ENCODE measurements around the gene CEP83. TPM values are rescaled to one million over a fixed set of nuclear protein-coding genes. Genes with fewer than 3 reads are reported as not detected.

CEP83 gene
- total RNA-seq, 1 donor from 2014 or later = 37.7 TPM

GRCh38 chr12:94309373-94309772, 150.3 kb downstream of the CEP83 start:
- H3K4me3 Mint-ChIP-seq = no peak overlapping the region
- H3K27ac Mint-ChIP-seq = no peak overlapping the region
- H3K4me1 Mint-ChIP-seq (ENCODE audit: low read depth) = peaks cover 51% of the 10 kb centered on the region
- DNase-seq (ENCODE audit: low spot score) = no peak
- peaks cover 3% of the 10 kb centered on the region for H3K9me3 Mint-ChIP-seq
- intact Hi-C loops (cut with micrococcal nuclease) = loop anchor here (10.0 kb wide), 1 partner anchor 225 kb away; no protein-coding TSS in a partner anchor
- no peaks in the 10 kb centered on the region for H3K27me3 Mint-ChIP-seq (ENCODE audit: insufficient read depth)
- H3K36me3 Mint-ChIP-seq (ENCODE audit: low read depth) = peaks cover 58% of the 10 kb centered on the region

- DNase-seq (ENCODE audit: low spot score) = no peak
- Mint-ChIP-seq H3K27me3 (ENCODE audit: insufficient read depth) (no peaks in the 10 kb centered on the region), H3K4me1 (ENCODE audit: low read depth) (peaks cover 59% of the 10 kb centered on the region), H3K4me3 (no peak overlapping the region), H3K27ac (no peak overlapping the region), H3K36me3 (ENCODE audit: low read depth) (peaks cover 59% of the 10 kb centered on the region), H3K9me3 (peaks cover 3% of the 10 kb centered on the region)
- intact Hi-C loops (cut with micrococcal nuclease) = loop anchor here (10.0 kb wide), 1 partner anchor 226 kb away; no protein-coding TSS in a partner anchor
Measured at GRCh38 chr12:94308612-94309011, 151.1 kb downstream of the CEP83 start.

- peaks cover 6% of the 10 kb centered on the region for H3K9me3 Mint-ChIP-seq
- intact Hi-C loops (cut with micrococcal nuclease) = loop anchor here (1.0 to 10.0 kb wide), 13 partner anchors 21 to 335 kb away; partner anchors contain the start of genes CEP83 and PLXNC1
- DNase-seq (ENCODE audit: low spot score) = peak; percentile 75
- H3K27me3 Mint-ChIP-seq (ENCODE audit: insufficient read depth) = no peaks in the 10 kb centered on the region
- H3K4me1 Mint-ChIP-seq (ENCODE audit: low read depth) = peaks cover 76% of the 10 kb centered on the region
- H3K27ac Mint-ChIP-seq = peak overlapping the region; percentile 80
- H3K4me3 Mint-ChIP-seq = peak overlapping the region; percentile 58
- H3K36me3 Mint-ChIP-seq (ENCODE audit: low read depth) = peaks cover 69% of the 10 kb centered on the region
Measured at GRCh38 chr12:94305130-94305957, 154.3 kb downstream of the CEP83 start.

DNA sequence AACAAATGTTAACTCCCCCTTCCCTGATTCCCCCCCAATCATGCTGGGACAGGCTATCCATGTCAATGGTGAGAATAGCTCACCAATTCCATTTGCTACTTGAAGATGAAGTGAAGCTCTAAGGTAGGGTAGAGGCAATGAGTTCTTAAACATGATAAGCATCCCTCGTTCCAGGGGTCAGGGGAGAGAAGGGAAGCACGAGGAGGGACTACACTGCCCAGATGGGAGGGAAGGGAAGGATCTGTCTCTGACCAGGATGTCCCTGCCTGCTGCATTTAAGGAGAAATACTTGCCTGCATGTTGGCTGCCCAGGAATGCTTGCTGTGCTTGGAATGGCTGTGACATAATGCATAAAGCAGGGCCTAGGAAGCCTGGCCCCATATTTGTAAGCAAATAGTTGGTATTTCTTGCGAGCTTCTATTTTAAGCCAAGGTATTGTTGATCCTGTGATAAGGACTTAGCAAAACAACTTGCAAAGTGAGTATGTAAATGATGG, 155.1 kb downstream of the CEP83 start:
- H3K9me3 Mint-ChIP-seq = peaks cover 5% of the 10 kb centered on the region
- H3K4me3 Mint-ChIP-seq = peak overlapping the region; percentile 53
- intact Hi-C loops (cut with micrococcal nuclease) = loop anchor here (1.0 to 10.0 kb wide), 13 partner anchors 22 to 336 kb away; partner anchors contain the start of genes CEP83 and PLXNC1
- peaks cover 75% of the 10 kb centered on the region for H3K36me3 Mint-ChIP-seq (ENCODE audit: low read depth)
- peaks cover 73% of the 10 kb centered on the region for H3K4me1 Mint-ChIP-seq (ENCODE audit: low read depth)
- H3K27ac Mint-ChIP-seq = peak overlapping the region; percentile 18
- no peaks in the 10 kb centered on the region for H3K27me3 Mint-ChIP-seq (ENCODE audit: insufficient read depth)
- no peak for DNase-seq (ENCODE audit: low spot score)

DNA sequence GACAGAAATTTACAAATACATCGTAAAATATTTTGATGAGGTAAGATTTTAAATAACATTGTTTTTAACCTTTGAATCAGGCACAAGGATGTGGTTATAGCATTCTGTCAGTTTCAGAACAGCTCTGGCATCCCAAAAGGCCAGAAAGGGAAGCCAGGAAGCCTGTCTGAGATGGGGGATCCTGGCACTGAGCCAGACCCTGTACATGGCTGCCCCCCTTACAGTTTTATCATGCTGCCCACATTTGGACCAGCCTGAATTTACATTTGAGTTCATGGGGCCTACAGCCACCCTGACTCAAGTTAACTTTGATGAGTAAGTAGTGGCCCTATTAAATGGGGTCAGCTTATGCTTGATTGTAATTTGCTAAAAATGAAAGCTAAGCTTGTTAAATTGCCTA, 155.7 kb downstream of the CEP83 start:
- peaks cover 5% of the 10 kb centered on the region for H3K9me3 Mint-ChIP-seq
- H3K27ac Mint-ChIP-seq = no peak overlapping the region
- intact Hi-C loops (cut with micrococcal nuclease) = loop anchor here (2.0 to 10.0 kb wide), 4 partner anchors 77 to 337 kb away; no protein-coding TSS in a partner anchor
- peaks cover 68% of the 10 kb centered on the region for H3K4me1 Mint-ChIP-seq (ENCODE audit: low read depth)
- no peak overlapping the region for H3K4me3 Mint-ChIP-seq
- DNase-seq (ENCODE audit: low spot score) = no peak
- peaks cover 74% of the 10 kb centered on the region for H3K36me3 Mint-ChIP-seq (ENCODE audit: low read depth)
- no peaks in the 10 kb centered on the region for H3K27me3 Mint-ChIP-seq (ENCODE audit: insufficient read depth)

DNA sequence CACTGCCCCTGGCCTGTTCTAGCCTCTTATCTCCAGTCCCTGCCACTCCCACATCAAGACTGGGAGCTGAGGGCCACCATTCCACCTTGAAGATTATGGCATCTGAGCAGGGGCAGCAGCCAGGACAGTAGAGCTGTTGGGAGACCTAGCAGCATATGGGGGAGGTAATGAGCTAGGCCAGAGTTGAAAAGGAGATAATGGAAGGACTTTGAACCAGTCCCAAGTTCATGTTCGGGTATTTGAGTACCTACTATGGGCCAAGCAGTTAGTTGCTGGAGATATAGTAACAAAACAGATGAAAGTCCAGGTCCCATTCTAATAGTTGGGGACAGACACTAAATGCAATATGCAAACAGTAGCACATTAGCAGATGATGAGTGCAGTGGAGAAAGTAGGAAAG, 159.8 kb downstream of the CEP83 start:
- H3K36me3 Mint-ChIP-seq (ENCODE audit: low read depth) = peaks cover 77% of the 10 kb centered on the region
- intact Hi-C loops (cut with micrococcal nuclease) = loop anchor here (10.0 kb wide), 1 partner anchor 235 kb away; no protein-coding TSS in a partner anchor

GRCh38 chr12:94297876-94298505, 161.7 kb downstream of the CEP83 start:
- Mint-ChIP-seq H3K4me3 (no peak overlapping the region), H3K9me3 (peaks cover 5% of the 10 kb centered on the region), H3K36me3 (ENCODE audit: low read depth) (peaks cover 74% of the 10 kb centered on the region), H3K27ac (no peak overlapping the region), H3K27me3 (ENCODE audit: insufficient read depth) (no peaks in the 10 kb centered on the region), H3K4me1 (ENCODE audit: low read depth) (peaks cover 27% of the 10 kb centered on the region)
- intact Hi-C loops (cut with micrococcal nuclease) = no loop called here
- no peak for DNase-seq (ENCODE audit: low spot score)

More for the DNA sequence above, 159.8 kb downstream of the CEP83 start:
- Mint-ChIP-seq H3K4me3 (no peak overlapping the region), H3K9me3 (peaks cover 5% of the 10 kb centered on the region), H3K27me3 (ENCODE audit: insufficient read depth) (no peaks in the 10 kb centered on the region), H3K27ac (no peak overlapping the region), H3K4me1 (ENCODE audit: low read depth) (peaks cover 35% of the 10 kb centered on the region)
- DNase-seq (ENCODE audit: low spot score) = no peak

- H3K36me3 Mint-ChIP-seq (ENCODE audit: low read depth) = peaks cover 69% of the 10 kb centered on the region
- H3K27me3 Mint-ChIP-seq (ENCODE audit: insufficient read depth) = no peaks in the 10 kb centered on the region
- no peak overlapping the region for H3K27ac Mint-ChIP-seq
- peaks cover 22% of the 10 kb centered on the region for H3K4me1 Mint-ChIP-seq (ENCODE audit: low read depth)
- H3K4me3 Mint-ChIP-seq = no peak overlapping the region
- intact Hi-C loops (cut with micrococcal nuclease) = no loop called here
- DNase-seq (ENCODE audit: low spot score) = no peak
- H3K9me3 Mint-ChIP-seq = peaks cover 3% of the 10 kb centered on the region
Measured at GRCh38 chr12:94297096-94297699, 162.5 kb downstream of the CEP83 start.

- intact Hi-C loops (cut with micrococcal nuclease) = no loop called here
- Mint-ChIP-seq H3K9me3 (no peaks in the 10 kb centered on the region), H3K27me3 (ENCODE audit: insufficient read depth) (no peaks in the 10 kb centered on the region), H3K36me3 (ENCODE audit: low read depth) (peaks cover 45% of the 10 kb centered on the region), H3K4me3 (no peak overlapping the region), H3K27ac (no peak overlapping the region), H3K4me1 (ENCODE audit: low read depth) (peaks cover 10% of the 10 kb centered on the region)
- DNase-seq (ENCODE audit: low spot score) = no peak
Measured at GRCh38 chr12:94290353-94290752, 169.3 kb downstream of the CEP83 start.

DNA sequence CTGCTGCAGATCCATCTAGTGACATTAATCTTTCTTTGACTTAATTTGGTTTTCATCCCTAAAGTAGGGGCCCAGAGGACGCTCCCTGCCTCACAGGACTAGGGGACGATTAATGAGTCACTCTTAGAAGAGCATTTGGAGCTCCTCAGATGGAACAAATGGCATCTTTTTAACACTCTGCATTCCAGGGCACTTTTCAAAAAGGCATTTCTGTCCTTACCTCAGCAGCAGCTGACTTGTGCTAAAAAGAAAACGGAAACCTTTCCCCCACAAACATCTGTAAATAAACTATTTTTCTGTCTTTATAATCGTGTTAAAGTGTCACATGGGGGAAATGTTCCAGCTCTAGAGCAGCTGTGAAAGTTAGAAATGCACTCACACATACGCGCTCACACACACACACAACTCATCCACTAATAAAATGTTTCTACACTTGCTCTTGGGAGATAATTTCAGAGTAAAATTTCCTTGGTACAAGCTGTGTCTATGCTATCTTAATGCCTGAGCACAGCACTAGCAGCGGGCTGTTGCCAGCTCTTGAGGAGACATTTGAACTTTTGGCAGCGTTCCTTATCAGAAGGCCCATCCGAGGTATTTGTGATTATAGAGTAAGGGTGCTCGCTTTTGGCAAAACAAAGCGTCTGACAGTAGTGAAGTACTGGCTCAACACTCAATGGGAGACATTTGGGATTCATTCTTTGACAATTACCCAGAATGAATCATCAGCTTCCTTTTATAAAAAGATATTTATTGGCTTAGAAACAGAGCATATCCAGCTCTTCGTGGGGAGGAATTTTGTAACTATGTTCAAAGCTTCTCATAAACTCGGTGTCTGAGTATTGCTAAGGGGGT, 170.0 kb downstream of the CEP83 start:
- Mint-ChIP-seq H3K27me3 (ENCODE audit: insufficient read depth) (no peaks in the 10 kb centered on the region), H3K36me3 (ENCODE audit: low read depth) (peaks cover 41% of the 10 kb centered on the region), H3K4me1 (ENCODE audit: low read depth) (peaks cover 12% of the 10 kb centered on the region), H3K4me3 (no peak overlapping the region), H3K9me3 (no peaks in the 10 kb centered on the region), H3K27ac (no peak overlapping the region)
- intact Hi-C loops (cut with micrococcal nuclease) = no loop called here
- no peak for DNase-seq (ENCODE audit: low spot score)

- no peaks in the 10 kb centered on the region for H3K27me3 Mint-ChIP-seq (ENCODE audit: insufficient read depth)
- DNase-seq (ENCODE audit: low spot score) = no peak
- H3K4me3 Mint-ChIP-seq = no peak overlapping the region
- peaks cover 22% of the 10 kb centered on the region for H3K4me1 Mint-ChIP-seq (ENCODE audit: low read depth)
- H3K9me3 Mint-ChIP-seq = no peaks in the 10 kb centered on the region
- H3K36me3 Mint-ChIP-seq (ENCODE audit: low read depth) = peaks cover 48% of the 10 kb centered on the region
- no peak overlapping the region for H3K27ac Mint-ChIP-seq
- intact Hi-C loops (cut with micrococcal nuclease) = no loop called here
Measured at GRCh38 chr12:94287245-94287628, 172.4 kb downstream of the CEP83 start.
